Activated CD4-positive, CD25-positive, alpha-beta regulatory T cell treated with anti-CD3 and anti-CD28 coated beads, Interleukin-2, amount 50 U/mL, for 24 hours (primary cell): Measurements from ENCODE around the gene MAP3K5.
"Not testable (repeated sequence)": the region's sequence is repeated elsewhere in the genome, so short reads cannot be mapped to it uniquely, and the experiment has no call there.

ENCODE experiments used
- ATAC-seq, 2 donors: fragments of 150-1000 bp; cut with Tn5 transposase; one replicate each; pipeline ENCODE4 v1.10.0; 2021; ENCODE audit warnings: mild to moderate bottlenecking in 1 of 2, moderate library complexity in 1 of 2

The MAP3K5 gene

DNA sequence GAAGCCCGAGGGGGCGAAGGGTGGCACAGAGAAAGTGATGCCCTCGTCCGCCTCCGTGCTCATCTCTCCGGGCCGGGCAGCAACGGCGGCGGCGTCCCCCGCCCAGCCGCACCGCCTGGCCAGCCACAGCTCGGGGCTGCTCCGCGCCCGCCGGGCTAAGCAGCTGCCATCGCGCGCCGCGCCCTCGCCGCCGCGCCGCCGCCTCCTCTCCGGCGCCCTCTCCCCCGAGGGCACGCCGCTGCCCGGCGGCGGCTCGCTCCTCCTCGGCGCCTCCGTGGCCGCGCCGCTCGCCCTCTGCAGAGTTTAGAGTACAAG is 225 bp downstream of the MAP3K5 start:
- ATAC-seq: peak; percentile 0 to 7

DNA sequence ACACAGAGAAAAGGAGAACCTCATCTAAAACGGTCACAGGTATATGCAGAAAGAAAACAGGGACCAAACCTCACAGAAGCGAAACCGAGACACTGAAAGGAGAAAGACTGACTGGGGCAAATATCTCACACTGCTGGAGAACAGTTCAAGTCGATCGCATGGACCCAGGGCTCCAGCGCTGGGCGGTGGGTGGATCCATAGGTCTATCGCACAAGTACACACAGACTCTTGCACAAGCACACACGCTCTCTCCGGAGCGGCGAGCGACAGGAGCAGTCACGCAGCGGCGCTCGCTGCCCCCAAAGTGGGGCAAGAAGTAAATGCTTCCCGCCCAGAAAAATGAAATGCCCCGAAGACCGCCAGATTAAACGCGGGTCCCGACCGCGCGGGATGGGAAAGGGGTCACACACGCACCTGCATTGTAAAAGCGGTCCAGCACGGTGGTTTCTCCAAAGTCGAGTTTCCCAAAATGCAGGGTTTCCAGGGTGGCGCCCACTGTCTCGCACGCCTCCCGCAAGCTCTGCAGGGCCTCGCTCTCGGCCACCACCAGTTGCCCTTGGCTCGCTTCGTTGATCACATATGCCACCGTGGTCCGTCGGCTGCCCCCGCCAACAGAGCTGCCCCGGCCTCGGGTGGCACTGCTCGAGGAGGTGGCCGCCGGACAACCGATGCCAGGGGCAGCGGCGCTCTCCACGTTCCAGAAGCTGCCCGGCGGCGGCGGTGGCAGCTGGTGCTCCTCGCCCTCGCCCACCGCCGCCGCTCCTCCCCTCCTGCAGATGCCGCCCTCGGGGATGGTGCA is 782 bp downstream of the MAP3K5 start:
- ATAC-seq: peak; percentile 2 to 8

DNA sequence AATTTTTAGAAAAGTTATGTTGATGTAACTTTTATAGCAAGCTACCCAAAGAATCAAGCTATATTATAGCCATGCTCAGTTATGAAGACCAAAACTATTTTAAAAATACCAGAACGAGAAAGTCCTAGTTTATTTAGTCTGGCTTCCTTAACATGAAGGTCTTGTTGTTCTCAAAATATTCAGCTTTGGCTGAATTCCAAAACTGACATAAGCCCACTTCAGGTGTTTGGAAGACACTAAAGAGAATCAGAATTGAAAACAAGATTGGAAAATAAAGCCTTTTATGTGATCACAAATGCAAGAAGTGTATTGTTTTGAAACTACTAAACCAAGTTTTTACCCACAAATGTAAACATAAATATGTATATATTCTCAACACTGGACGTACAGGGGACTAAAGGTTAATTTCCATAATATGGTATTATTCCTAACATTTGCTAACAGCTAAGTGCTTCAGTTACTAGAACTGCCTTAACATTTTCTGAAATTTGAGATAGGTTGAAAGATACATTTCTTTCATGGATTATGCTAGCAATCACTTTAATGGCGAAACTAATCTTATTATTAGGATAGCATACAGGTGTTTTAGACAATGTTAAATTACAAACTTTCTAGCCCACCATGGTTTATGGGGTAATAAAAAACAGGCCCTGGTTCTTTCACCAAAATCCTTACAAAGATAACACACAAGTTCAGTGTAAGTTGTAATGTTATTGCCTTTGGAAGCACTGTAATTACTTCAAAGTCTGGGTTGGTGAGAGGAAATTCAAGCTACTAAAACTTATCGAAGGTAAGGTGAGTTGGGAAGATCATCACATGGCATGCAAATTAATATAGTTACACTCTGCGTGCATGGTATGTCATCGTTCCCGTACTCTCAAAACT is 1.6 kb downstream of the MAP3K5 start:
- no peak for ATAC-seq

DNA sequence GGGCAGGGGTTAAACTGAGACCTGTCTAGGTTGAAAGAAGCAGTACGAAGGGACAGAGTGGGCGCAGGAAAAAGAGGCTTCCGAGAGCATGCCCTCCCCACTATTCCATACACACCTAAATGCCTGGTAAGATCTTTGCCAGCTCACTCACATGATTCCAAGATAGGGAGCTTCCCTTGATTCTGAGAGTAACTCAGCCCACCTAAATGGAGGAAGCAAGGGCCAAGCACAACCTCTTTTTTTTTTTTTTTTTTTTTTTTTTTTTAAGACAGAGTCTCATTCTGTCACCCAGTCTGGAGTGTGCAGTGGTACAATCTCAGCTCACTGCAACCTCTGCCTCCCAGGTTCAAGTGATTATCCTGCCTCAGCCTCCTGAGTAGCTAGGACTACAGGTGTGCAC is 2.8 kb downstream of the MAP3K5 start:
- ATAC-seq: not testable (repeated sequence)

DNA sequence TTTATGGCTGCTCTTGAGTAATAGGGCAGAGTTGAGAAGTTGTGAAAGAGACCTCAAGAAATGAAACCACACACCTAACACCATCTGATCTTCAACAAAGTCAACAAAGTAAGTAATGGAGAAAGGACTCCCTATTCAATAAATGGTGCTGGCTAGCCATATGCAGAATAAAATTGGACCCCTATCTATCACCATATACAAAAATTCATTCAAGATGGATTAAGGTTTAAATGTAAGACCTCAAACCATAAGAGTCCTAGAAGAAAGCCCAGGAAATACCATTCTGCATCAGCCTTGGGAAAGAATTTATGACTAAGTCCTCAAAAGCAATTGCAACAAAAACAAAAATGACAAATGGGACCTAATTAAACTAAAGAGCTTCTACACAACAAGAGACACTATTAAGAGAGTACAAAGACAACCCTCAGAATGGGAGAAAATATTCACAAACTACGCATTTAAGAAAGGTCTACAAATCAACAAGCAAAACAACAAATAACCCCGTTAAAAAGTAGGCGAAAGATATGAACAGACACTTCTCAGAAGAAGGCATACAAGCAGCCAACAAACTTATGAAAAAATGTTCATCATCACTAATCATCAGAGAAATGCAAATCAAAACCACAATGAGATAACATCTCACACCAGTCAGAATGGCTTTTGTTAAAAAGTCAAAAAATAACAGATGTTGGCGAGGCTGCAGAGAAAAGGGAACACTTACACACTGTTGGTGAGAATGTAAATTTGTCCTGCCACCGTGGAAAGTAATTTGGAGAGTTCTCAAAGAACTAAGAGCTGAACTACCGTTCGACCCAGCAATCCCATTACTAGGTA is 4.0 kb downstream of the MAP3K5 start:
- ATAC-seq: peak; percentile 17 to 25

DNA sequence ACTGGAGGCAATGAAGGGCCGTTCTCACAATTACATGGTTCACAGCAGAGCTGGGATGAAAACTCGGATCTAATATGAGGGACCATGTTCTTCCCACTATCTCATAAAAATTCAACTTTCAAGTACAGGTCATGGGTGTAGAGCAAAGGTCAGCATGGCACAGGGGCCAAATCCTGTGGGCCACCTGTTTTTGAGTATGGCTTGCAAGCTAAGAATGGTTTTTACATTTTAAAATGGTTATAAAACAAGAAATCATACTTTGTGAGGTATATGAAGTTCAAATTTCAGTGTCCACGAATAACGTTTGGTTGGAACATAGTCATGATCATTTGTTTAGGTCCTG is 4.6 kb downstream of the MAP3K5 start:
- no peak for ATAC-seq

DNA sequence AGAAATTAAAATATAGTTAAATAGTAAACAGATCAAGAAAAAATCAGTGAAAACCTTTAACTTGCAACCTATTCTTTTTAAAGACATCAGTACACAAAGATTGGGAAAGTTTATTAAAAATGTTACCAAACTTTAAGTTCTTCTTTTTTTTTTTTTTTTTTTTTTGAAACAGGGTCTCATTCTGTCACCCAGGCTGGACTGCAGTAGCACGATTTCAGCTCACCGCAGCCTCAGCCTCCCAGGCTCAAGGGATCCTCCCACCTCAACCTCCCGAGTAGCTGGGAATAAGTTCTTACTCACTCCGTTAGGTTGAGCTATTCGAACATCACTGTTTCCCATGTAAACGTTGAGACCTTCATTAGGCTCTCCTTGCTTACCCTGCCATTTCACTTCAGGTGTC is 5.6 kb downstream of the MAP3K5 start:
- ATAC-seq: no peak

DNA sequence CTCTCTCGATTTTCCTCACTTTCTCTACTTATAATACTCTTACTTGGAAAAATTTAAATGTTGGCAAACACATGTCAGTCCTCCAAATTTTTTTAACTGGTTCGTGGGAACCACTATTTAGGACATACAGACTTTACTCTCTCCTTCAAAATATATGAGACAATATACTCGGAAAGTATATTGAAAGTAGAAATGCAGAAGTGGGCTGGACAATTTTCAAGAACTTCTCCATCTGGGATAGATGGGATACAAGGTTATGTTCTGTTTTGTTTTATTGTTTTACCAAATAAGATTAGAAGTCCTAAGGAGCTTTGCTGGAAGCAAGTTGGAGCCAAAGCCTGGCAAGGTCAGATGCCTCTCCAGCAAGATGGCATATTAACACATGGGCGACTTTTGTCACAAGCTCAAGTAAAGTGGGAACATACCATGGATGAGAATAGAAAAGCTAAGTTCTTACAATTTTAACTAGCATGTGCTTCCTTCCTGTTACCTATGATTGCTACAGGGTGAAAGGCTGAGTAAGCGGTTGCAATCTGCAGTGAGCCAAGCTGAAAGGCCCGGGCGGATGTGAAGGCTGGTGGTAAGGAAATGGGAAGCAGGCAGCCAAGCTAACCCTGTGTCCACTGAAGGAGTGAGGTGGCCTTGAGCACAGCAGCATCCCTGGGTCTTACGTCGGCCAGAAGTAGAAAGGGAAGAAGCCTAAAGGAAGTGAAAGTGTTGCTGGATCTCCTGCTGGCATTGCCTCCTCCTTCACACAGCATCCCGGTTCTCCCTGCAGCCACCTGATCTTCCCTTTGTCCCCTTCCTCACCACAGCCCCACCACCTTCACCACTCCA is 7.1 kb downstream of the MAP3K5 start:
- peak; percentile 22 to 30 for ATAC-seq

DNA sequence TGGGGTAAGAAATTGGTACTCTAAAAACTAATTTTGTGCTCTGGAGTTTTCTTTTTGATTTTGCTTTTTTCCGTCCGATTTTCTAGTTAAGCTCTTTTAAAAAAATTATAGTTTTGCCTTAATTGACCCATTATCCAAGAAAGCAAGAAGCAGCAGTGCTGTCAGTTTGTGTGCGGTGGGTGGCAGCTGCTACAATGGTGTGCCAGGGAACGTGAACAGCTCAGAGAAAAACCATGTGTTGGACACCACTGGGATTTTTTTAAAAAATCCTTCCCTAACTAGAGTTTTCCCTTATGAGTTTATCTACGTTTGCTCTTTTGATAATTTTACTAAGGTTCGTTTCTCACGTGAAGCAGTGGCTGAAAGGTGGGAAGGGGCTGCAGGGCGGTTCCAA is 8.0 kb downstream of the MAP3K5 start:
- no peak for ATAC-seq

DNA sequence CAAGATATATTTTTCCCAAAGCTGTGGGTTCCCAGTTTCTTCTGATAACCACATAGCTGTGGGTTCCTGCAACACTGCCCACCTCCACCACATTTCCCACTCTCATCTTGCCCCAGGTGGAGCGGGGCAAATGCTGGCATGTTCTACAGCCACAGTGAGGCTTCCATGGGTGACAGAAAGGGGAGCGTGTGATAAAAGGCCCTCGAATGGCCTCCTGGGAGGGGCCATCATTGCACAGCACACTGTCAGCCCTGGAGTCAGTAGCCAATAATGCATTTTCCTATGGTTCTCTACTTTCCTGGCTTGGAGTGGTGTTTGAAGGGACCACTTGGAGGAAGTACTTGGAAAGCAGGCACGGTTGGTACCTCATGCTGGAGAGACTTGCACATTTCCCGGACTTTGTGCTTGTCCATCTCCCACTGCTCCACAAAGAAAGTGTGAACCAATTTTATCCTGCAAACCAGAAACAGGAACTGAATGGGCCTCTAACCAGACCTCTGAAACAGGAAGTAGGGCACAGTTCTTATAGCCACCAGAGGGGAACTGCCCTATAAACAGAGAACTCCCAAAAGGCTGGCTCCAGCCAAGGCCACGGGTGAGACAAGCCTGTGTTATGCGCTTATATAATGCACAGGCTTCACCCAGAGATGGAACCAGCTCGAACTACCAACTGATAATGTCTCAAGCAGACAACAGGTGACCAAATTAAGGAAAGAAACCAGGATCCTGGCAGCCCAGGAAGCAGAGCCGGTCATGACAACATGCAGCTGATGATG is 8.6 kb downstream of the MAP3K5 start:
- no peak for ATAC-seq

DNA sequence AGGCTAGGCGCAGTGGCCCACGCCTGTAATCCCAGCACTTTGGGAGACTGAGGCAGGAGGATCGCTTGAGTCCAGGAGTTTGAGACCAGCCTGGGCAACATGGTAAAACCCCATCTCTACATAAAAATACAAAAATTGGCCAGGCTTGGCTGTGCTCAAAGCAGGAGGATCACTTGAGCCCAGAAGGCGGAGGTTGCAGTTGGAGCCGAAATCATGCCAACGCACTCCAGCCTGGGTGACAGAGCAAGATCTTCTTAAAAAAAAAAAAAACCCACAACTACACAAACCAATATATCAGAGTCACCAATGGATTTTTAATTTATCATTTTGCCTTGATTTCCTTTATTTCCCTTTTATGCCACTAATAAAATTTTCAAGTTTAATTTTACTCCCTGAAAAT is 9.3 kb downstream of the MAP3K5 start:
- no peak for ATAC-seq

DNA sequence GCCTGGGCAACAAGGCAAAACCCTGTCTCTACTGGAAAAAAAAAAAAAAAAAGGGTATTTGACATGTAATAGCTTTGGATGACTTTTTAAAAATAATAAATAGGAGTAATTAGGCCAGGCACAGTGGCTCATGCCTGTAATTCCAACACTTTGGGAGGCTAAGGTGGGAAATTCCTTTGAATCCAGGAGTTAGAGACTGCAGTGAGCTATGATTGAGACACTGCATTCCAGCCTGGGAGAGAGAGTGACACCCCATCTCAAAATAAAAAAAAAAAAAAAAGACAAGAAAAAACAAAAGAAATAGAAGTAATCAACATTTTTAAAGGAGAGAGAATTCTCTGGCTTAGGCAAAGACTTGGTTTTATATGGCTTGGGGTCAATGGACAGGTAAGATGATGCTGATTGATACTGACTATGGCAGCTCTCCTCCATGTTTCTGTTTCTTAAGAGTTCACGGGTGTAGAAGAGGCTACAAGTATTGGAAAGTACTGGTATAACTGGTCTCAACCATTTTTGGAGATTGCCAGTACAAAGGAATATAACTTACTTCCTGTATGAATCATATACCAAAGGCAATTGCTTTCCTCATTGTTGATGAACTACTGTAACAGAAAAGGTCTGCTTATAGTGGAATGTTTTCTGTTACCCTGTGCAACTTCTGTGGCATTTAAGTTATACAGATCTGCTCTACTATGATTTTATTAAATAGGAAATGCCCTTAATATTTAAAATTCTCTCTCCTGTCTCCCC is 10.1 kb downstream of the MAP3K5 start:
- peak; percentile 45 to 50 for ATAC-seq

DNA sequence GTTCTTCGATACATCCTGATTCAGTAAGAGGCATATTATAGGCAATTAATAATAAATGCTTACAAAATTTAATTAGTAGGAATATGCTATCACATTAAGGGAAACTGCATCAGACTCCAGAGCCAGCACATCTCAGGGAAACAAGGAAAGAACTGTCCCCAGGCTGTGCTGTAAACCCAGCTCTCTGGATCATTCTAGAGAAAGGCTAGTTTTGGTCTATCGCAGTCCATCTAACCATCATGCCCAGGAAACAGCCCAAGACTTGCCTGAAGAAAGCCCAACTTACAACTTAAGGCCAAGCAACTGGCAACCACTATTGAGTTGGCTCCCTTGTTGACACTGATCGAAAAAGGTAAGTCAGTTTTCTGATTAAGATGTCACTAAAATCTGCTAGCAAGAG is 11.3 kb downstream of the MAP3K5 start:
- no peak for ATAC-seq

DNA sequence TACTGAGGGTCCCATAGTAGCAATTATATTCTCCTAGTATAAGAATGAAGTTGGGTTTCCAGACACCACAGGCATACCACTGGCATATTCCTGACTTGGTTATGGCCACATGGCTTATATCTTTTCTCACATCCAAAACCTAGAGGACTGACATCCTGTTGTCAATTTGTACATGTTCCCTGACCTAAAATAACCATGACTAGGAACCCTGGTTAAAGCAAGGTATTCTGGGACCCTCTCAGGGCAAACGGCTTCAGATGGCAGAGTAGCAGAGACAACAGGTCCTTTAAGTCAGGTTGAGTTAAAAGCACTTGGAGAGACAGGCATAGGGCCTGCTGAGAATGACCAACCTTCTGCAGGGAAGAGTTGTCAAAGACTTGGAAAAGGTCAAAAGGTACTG is 12.6 kb downstream of the MAP3K5 start:
- ATAC-seq: no peak

DNA sequence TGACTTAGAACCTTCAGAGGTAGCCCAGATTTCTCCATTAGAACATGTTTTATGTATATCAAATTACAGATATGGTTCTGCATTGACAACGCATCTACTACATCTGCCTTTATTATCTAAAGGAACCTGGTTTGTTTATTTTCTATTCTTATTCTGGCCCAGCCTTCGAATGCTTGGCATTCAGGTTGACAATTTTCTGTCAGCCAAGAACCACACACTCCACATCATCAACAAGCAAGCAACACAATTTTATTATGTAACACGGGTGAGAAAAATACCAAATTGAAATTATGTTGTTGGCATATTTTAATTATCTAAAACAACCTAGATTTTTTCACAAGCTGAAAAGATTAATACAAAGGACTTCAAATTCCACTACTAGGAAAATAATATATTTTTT is 14.6 kb downstream of the MAP3K5 start:
- no peak for ATAC-seq

DNA sequence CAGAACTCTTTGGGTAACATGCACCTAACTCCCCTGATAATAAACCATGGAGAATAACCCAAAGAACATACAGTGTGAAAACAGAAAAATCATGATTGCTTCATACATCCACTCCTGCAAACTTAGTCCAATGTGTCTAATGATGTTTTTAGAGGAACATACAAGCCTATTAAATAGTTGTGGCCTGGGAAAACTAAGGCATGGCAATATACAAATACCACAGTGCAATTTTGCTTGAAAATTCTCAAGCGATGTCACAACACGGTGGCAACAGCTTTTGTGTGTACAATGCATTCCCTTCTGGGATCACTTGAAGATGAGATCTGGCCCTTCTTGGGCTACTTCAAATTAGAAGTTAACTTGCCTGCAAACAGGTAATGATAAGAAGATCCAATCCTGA is 16.7 kb downstream of the MAP3K5 start:
- ATAC-seq: no peak

DNA sequence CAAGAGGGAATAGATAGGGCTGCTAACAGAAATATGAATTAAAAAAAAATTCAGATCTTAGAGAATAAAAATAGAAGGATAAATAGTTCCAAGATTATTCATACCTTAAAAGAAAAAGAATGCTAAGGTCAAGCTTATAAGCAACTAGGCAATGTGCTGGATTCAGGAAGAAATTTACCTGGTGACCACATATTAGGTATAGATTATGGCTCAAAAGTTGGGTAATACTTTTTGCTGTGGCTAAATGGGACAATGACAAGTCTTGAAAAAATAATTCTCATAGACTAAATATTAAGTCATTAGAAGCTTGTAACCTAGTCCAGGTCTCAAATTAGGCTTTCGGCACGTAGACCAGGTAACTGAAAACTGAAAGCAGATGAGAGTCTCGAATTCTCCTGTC is 17.2 kb downstream of the MAP3K5 start:
- ATAC-seq: no peak

DNA sequence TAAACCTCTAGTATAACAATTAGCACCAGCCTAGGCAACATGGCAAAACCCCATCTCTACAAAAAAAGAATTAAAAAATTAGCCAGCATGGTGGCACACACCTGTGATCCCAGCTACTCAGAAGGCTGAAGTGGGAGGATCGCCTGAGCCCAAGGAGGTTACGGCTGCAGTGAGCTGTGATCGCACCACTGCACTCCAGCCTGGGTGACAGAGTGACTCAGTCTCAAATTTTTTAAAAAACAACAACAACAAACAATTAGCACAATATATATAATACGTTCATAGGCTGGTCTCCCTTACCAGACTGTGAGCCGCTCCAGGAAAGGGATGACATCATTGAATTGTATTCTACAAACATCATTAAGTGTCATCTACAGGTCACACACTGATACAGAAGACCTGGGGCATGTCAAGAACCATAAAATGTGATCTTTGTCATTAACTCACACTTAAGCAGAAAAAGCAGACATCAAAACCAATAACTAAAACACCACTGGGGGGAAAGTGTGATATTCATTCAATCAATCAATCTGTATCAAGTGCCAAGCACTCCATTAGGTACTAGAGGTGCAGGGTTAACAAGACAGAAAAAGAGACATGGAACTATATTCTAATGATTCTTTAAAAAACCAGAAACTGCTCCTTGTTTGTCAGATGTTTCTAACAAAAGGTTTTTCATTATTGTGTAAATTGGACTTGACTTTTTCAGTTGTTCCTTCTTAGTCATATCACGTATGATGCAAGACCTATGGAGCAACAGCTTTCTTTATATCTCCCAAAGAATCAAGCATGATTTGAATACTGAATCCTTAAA is 17.8 kb downstream of the MAP3K5 start:
- peak; percentile 24 to 37 for ATAC-seq

DNA sequence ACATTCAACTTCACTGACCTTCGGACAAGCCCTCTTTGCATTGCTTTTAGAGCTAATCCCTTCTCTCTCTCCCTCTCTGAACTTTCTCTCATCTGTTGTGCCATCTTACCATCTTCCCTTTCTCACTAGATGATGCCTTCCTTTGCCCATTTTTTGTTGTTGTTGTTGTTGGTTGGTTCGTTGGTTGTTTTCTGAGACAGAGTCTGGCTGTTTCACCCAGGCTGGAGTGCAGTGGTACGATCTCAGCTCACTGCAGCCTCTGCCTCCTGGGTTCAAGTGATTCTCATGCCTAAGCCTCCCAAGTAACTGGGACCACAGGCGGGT is 18.8 kb downstream of the MAP3K5 start:
- ATAC-seq: no peak
